ACC112 (cell line): ENCODE measurements around the gene GSTT4.
"Not testable (repeated sequence)": the region's sequence is repeated elsewhere in the genome, so short reads cannot be mapped to it uniquely, and the experiment has no call there.

Experiments
- H2AFZ ChIP-seq: fragments of 200-600 bp; sonication (generic); one replicate; pipeline ENCODE4 v1.6.0; 2017; ENCODE audit warnings: antibody characterized with exemption, low read length; ENCODE audit not compliant: unreplicated experiment
- H3K27ac ChIP-seq: fragments of 200-600 bp; sonication (generic); 2 replicates; pipeline ENCODE4 v1.5.1; 2014; ENCODE audit warnings: low read depth, mild to moderate bottlenecking, antibody characterized with exemption, low read length, moderate library complexity
- H3K27me3 ChIP-seq: fragments of 200-600 bp; sonication (generic); 2 replicates; pipeline ENCODE4 v1.6.1; 2014; ENCODE audit warnings: mild to moderate bottlenecking, antibody characterized with exemption, low read length, moderate library complexity, mixed read lengths; ENCODE audit not compliant: insufficient read depth
- H3K36me3 ChIP-seq: fragments of 200-600 bp; sonication (generic); 2 replicates; pipeline ENCODE4 v1.6.1; 2016; ENCODE audit warnings: mild to moderate bottlenecking, antibody characterized with exemption, low read length, moderate library complexity, mixed read lengths; ENCODE audit not compliant: insufficient read depth
- H3K4me1 ChIP-seq: fragments of 200-600 bp; sonication (generic); one replicate; pipeline ENCODE4 v1.6.1; 2016; ENCODE audit warnings: low read length, mixed read lengths; ENCODE audit not compliant: insufficient read depth, unreplicated experiment, control insufficient read depth
- H3K4me3 ChIP-seq: fragments of 200-600 bp; sonication (generic); 2 replicates; pipeline ENCODE4 v1.5.1; 2014; ENCODE audit warnings: mild to moderate bottlenecking, low read depth, low read length
- H3K79me2 ChIP-seq: fragments of 200-600 bp; sonication (generic); one replicate; pipeline ENCODE4 v1.6.0; 2016; ENCODE audit warnings: low read length; ENCODE audit not compliant: control insufficient read depth, unreplicated experiment, insufficient read depth

Gene GSTT4

DNA sequence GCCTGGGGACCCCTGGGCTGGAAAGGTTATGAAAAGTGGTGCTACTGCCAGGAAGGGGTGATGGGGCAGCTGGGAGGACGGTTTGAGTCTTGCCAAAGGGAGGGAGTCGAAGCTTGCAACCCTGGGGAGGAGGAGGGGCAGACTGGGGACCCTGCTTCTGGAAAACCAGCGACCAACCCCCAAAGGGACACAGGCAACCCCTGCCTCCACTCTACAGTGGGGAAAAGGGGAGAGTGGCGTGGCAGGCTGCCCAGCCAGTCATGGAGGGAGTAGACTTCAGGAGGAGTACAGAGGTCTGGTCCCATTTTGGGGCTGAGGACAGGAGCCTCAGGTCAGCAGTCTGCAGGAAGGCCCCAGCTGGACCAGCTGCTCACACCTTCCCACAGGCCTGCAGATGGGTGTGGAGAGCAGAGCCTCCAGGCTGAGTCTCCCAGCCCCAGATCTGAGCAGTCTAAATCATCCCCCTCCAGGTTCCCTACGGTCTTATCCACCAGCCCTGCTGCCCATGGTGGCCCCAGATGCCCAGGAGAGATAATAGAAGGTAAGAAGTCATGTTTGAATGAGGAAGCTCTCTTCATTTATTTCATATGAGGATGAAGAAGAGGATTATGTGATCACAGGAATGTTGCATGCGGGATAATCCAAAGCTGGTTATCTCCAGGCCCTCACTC is 34.3 kb downstream of the GSTT4 start:
- H3K4me3 ChIP-seq = no peak overlapping the region
- H3K79me2 ChIP-seq = peaks cover 5% of the 10 kb centered on the region
- H3K27ac ChIP-seq = no peak overlapping the region
- H3K36me3 ChIP-seq = no peaks in the 10 kb centered on the region
- H3K27me3 ChIP-seq = no peaks in the 10 kb centered on the region
- no peak overlapping the region for H2AFZ ChIP-seq
- H3K4me1 ChIP-seq = no peaks in the 10 kb centered on the region

DNA sequence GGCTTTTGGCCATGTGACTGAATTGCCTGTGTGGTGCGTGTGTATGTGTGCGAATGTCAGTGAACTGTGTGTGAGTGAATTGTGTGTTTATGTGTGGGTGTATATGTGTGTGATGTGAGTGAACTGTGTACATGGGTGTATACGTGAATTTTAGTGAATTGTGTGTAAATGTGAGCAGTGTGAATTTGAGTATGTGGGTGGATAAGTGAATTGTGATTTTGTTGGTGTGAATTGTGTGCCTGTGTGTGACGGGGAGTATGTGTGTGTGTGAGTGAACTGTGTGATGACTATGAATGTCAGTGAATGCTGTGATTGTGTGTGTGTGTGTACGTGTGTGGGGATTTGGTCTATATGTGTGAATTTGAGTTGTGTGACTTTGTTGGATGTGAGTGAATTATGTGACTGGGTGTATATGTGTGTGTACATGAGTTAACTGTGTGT is 35.0 kb downstream of the GSTT4 start:
- Histone ChIP-seq H2AFZ (no peak overlapping the region), H3K4me3 (no peak overlapping the region), H3K27ac (no peak overlapping the region), H3K36me3 (no peaks in the 10 kb centered on the region), H3K4me1 (no peaks in the 10 kb centered on the region), H3K79me2 (peaks cover 5% of the 10 kb centered on the region), H3K27me3 (no peaks in the 10 kb centered on the region)

DNA sequence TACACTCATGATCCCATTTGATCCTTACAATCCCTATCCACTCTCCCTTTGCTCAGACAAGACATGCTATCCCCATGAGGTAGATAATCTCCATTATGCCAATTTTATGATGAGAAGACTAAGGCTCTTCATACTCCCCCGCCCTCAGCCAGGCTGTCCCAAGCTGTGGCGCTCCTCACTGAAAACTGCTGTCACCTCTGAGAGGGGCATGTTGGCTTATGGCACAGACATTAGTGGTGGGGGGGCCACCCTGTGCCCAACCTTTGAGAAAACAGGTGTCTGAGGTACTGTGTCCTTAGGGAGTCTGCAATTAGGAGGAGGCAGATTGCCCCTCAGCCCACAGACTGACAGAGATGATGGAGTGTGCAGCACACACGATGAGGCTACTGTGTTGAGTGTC is 36.2 kb downstream of the GSTT4 start:
- no peak overlapping the region for H3K4me3 ChIP-seq
- H2AFZ ChIP-seq = no peak overlapping the region
- H3K4me1 ChIP-seq = no peaks in the 10 kb centered on the region
- H3K36me3 ChIP-seq = no peaks in the 10 kb centered on the region
- H3K79me2 ChIP-seq = peaks cover 5% of the 10 kb centered on the region
- no peaks in the 10 kb centered on the region for H3K27me3 ChIP-seq
- H3K27ac ChIP-seq = no peak overlapping the region

DNA sequence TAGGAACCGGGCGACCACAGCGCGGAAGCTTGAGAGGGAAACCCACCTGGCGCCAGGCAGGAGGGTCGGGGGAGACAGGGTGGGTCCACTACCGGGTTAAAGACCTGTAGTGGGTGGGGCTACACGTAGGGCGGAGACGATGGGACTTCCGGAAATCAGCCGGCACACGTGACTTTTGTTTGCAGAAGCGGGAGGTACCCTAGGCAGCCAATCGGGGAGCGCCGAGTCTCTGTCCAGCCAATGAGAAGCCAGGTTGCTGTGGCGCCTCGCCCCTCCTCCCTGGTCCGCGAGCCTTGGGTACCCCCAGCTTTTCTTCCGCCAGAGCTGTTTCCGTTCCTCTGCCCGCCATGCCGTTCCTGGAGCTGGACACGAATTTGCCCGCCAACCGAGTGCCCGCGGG is 38.7 kb downstream of the GSTT4 start, which contains the start of gene DDTL:
Gene DDTL, plus strand, starts transcription at position 321 of the 400 bp plus-strand sequence. Its CDS starts 27 bp downstream, at position 348.
- H3K27ac ChIP-seq, H3K4me3 ChIP-seq, H3K4me1 ChIP-seq, H3K27me3 ChIP-seq, H3K79me2 ChIP-seq, H3K36me3 ChIP-seq, H2AFZ ChIP-seq: not testable (repeated sequence)

DNA sequence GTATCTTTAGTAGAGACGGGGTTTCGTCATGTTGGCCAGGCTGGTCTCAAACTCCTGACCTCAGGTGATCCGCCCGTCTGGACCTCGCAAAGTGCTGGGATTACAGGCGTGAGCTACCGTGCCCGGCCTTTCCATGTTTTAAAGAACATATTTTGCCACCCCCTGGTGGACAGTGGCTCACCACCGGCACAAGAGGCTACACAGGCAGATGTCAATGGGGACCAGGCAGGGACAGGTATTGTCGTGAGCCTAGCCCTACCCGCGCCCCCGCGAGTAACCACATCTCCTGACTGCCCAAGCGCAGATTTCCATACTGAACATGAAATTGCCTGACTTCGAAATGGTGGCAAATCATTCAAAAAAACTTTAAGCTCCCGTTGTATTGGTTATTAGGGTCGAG is 39.2 kb downstream of the GSTT4 start:
- not testable (repeated sequence) for H3K36me3 ChIP-seq, H3K4me3 ChIP-seq, H3K27me3 ChIP-seq, H3K79me2 ChIP-seq, H2AFZ ChIP-seq, H3K4me1 ChIP-seq, H3K27ac ChIP-seq

DNA sequence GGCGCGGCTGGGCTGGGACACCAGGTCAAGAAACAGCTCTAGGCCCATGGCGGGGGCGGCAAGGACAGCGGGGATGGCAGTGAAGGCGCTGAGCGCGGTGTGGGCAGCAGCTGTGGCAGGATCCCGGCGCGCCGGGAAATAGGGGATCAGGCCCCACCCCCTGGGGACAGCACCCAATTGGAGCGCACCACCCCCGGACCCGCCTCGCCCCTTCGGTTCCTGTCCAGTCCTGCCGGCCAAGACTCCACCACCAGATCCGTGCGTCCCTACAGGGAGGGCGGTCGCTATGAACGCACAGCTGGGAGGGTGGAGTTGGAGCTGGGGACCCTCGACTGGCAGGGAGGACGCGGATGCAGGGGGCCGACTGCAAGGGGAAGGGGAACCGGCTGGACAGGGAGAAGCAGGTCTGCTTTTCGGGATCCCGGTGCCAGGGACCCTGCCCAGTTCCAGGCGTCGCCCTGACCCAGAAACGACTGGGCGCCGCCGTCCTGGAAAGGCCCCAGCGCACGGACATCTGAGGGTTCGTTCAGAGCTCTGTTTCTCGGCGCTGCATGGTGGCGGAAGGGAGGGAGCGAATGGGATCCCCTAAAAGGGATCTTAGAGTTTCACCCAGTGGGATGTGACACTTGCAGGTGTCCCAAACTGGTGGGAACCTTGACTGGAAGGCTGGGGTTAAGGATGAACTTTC is 44.0 kb downstream of the GSTT4 start, which contains the start of gene GSTT2B:
Gene GSTT2B, minus strand, starts transcription at position 112 of the 688 bp plus-strand sequence. Its CDS starts 64 bp downstream, at position 48.
- H3K36me3 ChIP-seq, H3K79me2 ChIP-seq, H3K27me3 ChIP-seq, H3K4me1 ChIP-seq, H3K27ac ChIP-seq, H2AFZ ChIP-seq: not testable (repeated sequence)
- peak within 1 kb of the TSS; percentile 59 for H3K4me3 ChIP-seq

DNA sequence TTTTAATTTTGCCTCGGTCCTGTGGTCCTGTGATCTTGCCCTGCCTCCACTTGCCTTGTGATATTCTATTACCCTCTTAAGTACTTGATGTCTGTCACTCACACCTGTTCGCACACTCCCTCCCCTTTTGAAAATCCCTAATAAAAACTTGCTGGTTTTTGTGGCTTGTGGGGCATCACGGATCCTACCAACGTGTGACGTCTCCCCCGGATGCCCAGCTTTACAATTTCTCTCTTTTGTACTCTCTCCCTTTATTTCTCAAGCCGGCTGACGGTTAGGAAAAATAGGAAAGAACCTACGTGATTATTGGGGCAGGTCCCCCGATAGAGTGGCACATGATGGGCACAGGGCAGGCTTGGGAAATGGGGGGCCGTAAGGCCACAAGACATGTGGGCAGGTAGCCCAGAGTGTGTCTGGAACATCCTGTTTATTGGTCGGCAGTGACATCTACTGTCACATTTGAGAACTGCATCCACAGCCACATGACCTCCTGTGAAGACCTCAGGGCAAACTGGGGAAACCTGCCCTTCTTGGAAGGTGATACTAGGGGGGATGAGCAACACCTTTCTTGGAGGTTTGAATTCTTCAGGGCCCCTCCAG is 48.9 kb downstream of the GSTT4 start:
- not testable (repeated sequence) for H3K27ac ChIP-seq, H3K27me3 ChIP-seq, H2AFZ ChIP-seq, H3K36me3 ChIP-seq, H3K4me3 ChIP-seq, H3K4me1 ChIP-seq, H3K79me2 ChIP-seq

DNA sequence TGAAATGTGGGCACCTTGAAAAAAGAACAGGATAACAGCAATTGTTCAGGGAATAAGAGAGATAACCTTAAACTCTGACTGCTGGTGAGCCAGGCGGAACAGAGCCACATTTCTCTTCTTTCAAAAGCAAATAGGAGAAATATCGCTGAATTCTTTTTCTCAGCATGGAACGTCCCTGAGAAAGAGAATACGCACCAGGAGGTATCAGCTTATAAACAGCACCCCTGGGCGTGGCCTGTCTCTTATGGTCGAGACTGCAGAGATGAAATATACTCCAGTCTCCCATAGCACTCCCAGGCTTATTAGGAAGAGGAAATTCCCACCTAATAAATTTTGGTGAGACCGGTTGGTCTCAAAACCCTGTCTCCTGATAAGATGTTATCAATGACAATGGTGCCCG is 49.4 kb downstream of the GSTT4 start:
- H3K79me2 ChIP-seq, H3K27ac ChIP-seq, H3K4me3 ChIP-seq, H3K27me3 ChIP-seq, H3K4me1 ChIP-seq, H3K36me3 ChIP-seq, H2AFZ ChIP-seq: not testable (repeated sequence)

DNA sequence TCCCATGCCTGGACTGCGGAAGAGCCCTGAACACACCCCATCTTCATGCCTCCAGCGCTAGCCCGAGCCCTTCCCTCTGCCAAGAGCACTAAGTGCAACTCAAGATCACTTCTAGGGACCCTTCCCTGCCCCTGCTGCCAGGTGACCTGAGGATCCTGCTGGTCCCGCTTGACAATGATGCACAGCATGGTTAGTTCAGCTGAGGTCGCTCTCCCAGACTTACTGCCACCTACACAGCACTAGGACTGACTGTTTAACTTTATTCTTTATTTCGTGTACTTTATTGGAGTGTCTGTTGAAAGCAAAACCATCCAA is 50.3 kb downstream of the GSTT4 start:
- not testable (repeated sequence) for H3K27ac ChIP-seq

DNA sequence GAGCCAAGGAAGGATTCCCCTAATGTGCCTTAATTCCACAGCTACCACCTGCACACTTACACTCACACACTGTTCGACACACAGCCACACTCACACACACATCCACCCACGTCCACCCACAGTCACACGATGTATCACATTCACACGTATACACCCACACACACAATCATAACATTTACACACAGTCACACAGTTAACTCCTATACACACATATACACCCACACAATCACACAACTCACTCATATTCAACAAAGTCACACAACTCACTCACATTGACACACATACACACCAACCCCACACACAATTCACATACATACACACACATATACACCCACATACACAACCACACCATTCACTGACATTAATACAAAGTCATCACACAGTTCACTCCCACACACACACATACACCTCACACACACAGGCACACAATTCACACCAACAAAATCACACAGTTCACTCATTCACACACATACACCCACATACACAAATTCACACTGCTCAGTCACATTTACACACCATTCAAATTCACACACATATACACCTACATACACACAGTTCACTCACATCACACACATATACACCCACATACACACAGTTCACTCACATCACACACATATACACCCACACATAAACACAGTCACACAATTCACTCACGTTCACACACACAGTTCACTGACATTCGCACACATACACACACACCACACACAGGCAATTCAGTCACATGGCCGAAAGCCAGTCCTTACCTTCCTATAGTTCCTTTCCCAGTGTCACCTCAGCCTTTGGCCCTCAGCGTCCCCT is 50.9 kb downstream of the GSTT4 start:
- H3K79me2 ChIP-seq, H3K27me3 ChIP-seq, H2AFZ ChIP-seq, H3K27ac ChIP-seq, H3K4me1 ChIP-seq, H3K36me3 ChIP-seq, H3K4me3 ChIP-seq: not testable (repeated sequence)

More for the DNA sequence above, 50.3 kb downstream of the GSTT4 start:
- not testable (repeated sequence) for H3K27me3 ChIP-seq, H3K4me3 ChIP-seq, H3K36me3 ChIP-seq, H2AFZ ChIP-seq, H3K4me1 ChIP-seq, H3K79me2 ChIP-seq
